HG03558 (cell line): ENCODE results near the gene RAP1A.

Source experiments
- ATAC-seq: cut with Tn5 transposase; IDR thresholded peaks from one replicate; pipeline ENCODE4 v1.9.1; 2021; ENCODE audit warnings: moderate number of reproducible peaks; ENCODE audit not compliant: unreplicated experiment; ENCODE audit errors: extremely low read depth

RAP1A gene

GRCh38 chr1:111747947-111748346 lies 128.4 kb downstream of the RAP1A start:
- no peak for ATAC-seq

- ATAC-seq, result no peak
Observed at GRCh38 chr1:111749628-111750027, 130.0 kb downstream of the RAP1A start.

DNA sequence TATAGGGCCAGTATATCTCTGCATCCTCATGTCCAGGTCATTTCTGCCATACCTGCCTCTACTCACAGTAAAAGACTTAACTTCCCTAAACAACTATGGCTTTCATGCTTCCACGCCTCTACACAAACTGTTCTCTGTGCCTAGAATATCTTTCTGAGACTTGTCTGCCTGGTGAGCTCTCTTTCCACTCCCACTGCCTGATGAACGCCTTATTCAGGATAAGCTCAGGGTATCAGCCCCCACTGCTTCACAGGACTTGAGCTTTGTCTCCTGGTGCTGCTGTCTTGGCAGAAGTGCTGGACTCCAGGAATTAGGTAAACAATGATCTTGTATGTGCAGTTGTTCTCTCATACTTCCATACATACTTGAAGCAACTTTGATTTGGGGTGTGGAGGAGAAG lies 131.3 kb downstream of the RAP1A start:
- ATAC-seq, result no peak

DNA sequence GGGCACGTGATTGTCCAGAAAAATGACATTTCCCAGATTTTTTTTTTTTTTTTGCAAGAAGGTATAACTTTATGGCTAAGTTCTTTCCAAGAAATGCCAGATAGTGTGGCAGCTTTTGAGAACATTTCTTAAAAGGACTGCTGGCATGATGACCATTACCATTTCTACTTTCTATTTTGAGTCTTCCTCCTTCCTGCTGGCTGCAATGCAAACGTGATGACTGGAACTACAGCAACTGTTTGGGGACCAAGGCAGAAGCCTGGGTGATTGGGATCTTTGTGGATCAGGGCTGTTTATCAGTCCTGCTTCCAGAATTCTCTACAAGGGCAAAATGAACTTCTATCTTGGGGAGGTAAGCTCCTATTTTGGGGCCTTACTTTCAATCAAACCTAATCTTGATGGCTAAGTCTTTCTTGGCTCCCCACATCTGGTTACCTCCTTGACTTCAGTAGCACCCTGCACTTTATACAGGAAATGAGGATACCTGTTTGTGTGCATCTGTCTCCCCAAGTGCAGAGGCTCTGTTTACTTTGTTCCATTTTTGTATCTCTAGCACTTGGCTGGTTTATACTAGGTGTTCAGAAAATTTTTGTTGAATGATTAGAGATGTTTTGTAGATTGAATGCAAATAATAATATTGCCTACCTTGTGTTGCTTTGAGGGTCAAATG lies 132.5 kb downstream of the RAP1A start:
- ATAC-seq, result no peak

- ATAC-seq, result no peak
Observed at GRCh38 chr1:111754984-111755330, 135.4 kb downstream of the RAP1A start.

- peak; percentile 77 for ATAC-seq
Observed at GRCh38 chr1:111755331-111756123, 135.9 kb downstream of the RAP1A start, which contains the start of gene DDX20. Gene DDX20, plus strand, starts transcription at chr1:111755901. Its CDS starts 24 bp downstream, at chr1:111755925.

DNA sequence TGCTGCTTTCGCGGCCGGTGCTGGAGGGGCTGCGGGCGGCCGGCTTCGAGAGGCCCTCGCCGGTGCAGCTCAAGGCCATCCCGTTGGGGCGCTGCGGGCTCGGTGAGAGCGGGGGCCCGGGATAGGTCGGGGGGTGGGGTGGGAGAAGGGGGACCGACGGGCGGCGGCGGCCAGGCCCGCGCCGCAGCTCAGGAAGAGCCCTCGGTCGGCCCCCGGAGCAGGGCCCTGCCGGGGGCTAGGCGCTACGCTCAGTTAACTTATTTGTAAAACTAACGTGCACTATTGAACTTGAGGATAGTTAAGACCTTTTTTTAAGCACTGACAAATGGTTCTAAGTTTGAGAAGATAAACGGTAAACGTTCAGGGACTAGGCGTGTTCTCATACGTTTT lies 136.5 kb downstream of the RAP1A start:
- no peak for ATAC-seq

- no peak for ATAC-seq
Observed at GRCh38 chr1:111758373-111758772, 138.8 kb downstream of the RAP1A start.

DNA sequence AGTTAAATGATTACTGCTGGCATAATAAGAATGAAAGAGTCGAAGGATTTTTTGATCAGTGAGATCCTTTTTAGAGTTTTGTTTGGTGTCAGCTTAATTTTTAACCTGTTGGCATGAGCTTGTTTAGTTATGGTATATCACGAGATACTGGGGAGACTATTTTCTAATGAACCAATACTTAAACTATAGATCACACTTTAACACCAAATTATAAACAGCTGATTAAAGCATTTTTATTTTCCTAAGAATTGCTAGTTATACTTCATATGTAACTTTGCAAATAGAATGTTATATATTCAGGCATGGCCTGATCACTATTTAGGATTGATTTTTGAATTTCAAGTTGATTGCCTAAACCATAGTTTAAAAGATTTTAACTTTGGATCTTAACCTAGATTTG lies 142.1 kb downstream of the RAP1A start:
- ATAC-seq, result no peak

DNA sequence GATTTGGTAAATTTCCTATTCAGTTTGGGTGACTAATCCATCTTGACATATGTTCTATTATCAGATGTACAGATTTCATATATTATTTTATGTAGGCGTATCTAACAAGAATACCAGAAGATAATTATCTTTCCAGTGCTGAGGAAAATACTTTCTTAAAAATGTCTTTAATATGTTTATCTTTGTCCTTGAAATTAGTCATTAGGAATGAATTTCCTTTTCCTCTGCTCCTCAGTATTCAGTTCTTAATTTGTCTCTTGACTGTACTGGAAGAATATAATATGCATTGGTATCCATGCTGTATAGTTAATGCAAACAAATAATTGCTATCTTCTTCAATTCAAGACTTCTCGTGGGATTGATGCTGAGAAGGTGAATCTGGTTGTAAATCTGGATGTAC lies 142.7 kb downstream of the RAP1A start:
- ATAC-seq, result no peak
